Stimulated activated CD4-positive, alpha-beta T cell treated with anti-CD3 and anti-CD28 coated beads, Interleukin-15, amount 100 ng/mL, for 48 hours (primary cell): Measurements from ENCODE around the gene LSM10.

Experiments used
- DNase-seq, 2 donors: peaks; one replicate each; pipeline ENCODE4 v3.0.0-alpha.2; 2020; ENCODE audit warnings: low read depth in 2 of 2

LSM10 gene

GRCh38 chr1:36397378-36398230 is at the start of gene LSM10:
TSS of gene LSM10 (minus strand) at chr1:36397908. CDS start at chr1:36394129, 3,779 bp downstream.
- peak; percentile 83 to 91 for DNase-seq

- no peak for DNase-seq
Measured at GRCh38 chr1:36447450-36447849, 49.7 kb upstream of the LSM10 start.

- DNase-seq: no peak
Measured at GRCh38 chr1:36446746-36447145, 49.0 kb upstream of the LSM10 start.

- no peak for DNase-seq
Measured at GRCh38 chr1:36446271-36446670, 48.6 kb upstream of the LSM10 start.

- DNase-seq: no peak
Measured at GRCh38 chr1:36443297-36443696, 45.6 kb upstream of the LSM10 start.

GRCh38 chr1:36442337-36442736 is 44.6 kb upstream of the LSM10 start:
- DNase-seq: no peak

- no peak for DNase-seq
Measured at GRCh38 chr1:36440646-36441045, 42.9 kb upstream of the LSM10 start.

GRCh38 chr1:36440044-36440443 is 42.3 kb upstream of the LSM10 start:
- no peak for DNase-seq

- no peak for DNase-seq
Measured at GRCh38 chr1:36438715-36439114, 41.0 kb upstream of the LSM10 start.

- DNase-seq: no peak
Measured at GRCh38 chr1:36436821-36437220, 39.1 kb upstream of the LSM10 start.

GRCh38 chr1:36433102-36433501 is 35.4 kb upstream of the LSM10 start:
- no peak for DNase-seq

GRCh38 chr1:36432616-36433015 is 34.9 kb upstream of the LSM10 start:
- DNase-seq: no peak

GRCh38 chr1:36425791-36426190 is 28.1 kb upstream of the LSM10 start:
- peak in 1 of 2 donors; percentile 11 for DNase-seq

- DNase-seq: no peak
Measured at GRCh38 chr1:36421649-36422048, 23.9 kb upstream of the LSM10 start.

- peak; percentile 84 to 90 for DNase-seq
Measured at GRCh38 chr1:36420836-36421317, 23.2 kb upstream of the LSM10 start.

GRCh38 chr1:36420409-36420808 is 22.7 kb upstream of the LSM10 start:
- DNase-seq: no peak

GRCh38 chr1:36419569-36419968 is 21.9 kb upstream of the LSM10 start:
- no peak for DNase-seq

- no peak for DNase-seq
Measured at GRCh38 chr1:36419140-36419539, 21.4 kb upstream of the LSM10 start.

GRCh38 chr1:36417931-36418330 is 20.2 kb upstream of the LSM10 start:
- no peak for DNase-seq

- no peak for DNase-seq
Measured at GRCh38 chr1:36415661-36416326, 18.1 kb upstream of the LSM10 start.

GRCh38 chr1:36414384-36414783 is 16.7 kb upstream of the LSM10 start:
- no peak for DNase-seq

- peak; percentile 38 to 47 for DNase-seq
Measured at GRCh38 chr1:36411674-36412648, 14.3 kb upstream of the LSM10 start.
